HEK293 (cell line): ENCODE results near the gene CERKL.

Source experiments
- GFI1B ChIP-seq: fragments of 450-650 bp; formaldehyde crosslinking; IDR thresholded peaks from 2 replicates; pipeline ENCODE4 v1.5.1; 2016; ENCODE audit warnings: missing biosample characterization, missing genetic modification characterization
- GLIS1 ChIP-seq: fragments of 450-650 bp; formaldehyde crosslinking; IDR thresholded peaks from 2 replicates; pipeline ENCODE4 v1.5.1; 2016; ENCODE audit warnings: missing biosample characterization, missing genetic modification characterization
- HIC1 ChIP-seq: fragments of 450-650 bp; formaldehyde crosslinking; IDR thresholded peaks from 2 replicates; pipeline ENCODE4 v1.5.1; 2016; ENCODE audit warnings: missing biosample characterization, missing genetic modification characterization
- HOXD13 ChIP-seq: sonication (generic); formaldehyde crosslinking; IDR thresholded peaks from 2 replicates; pipeline ENCODE4 v1.8.0; 2022; ENCODE audit warnings: missing genetic modification reagents, borderline replicate concordance
- PBX3 ChIP-seq: sonication (generic); formaldehyde crosslinking; IDR thresholded peaks from 2 replicates; pipeline ENCODE4 v1.8.1; 2022; ENCODE audit warnings: mild to moderate bottlenecking, moderate library complexity, missing genetic modification reagents
- PRDM4 ChIP-seq: fragments of 450-650 bp; formaldehyde crosslinking; IDR thresholded peaks from 2 replicates; pipeline ENCODE4 v1.5.1; 2017; ENCODE audit warnings: missing biosample characterization, missing genetic modification characterization
- ZBTB8A ChIP-seq: fragments of 450-650 bp; formaldehyde crosslinking; IDR thresholded peaks from 2 replicates; pipeline ENCODE4 v1.5.1; 2016; ENCODE audit warnings: missing biosample characterization, missing genetic modification characterization
- ZEB2 ChIP-seq: fragments of 450-650 bp; formaldehyde crosslinking; IDR thresholded peaks from 2 replicates; pipeline ENCODE4 v1.5.1; 2016; ENCODE audit warnings: missing biosample characterization, missing genetic modification characterization
- ZIC2 ChIP-seq: fragments of 450-650 bp; formaldehyde crosslinking; IDR thresholded peaks from 2 replicates; pipeline ENCODE4 v1.5.1; 2016; ENCODE audit warnings: missing biosample characterization, missing genetic modification characterization
- ZNF248 ChIP-seq: fragments of 450-650 bp; formaldehyde crosslinking; IDR thresholded peaks from 2 replicates; pipeline ENCODE4 v1.5.1; 2017; ENCODE audit warnings: missing biosample characterization, missing genetic modification characterization
- ZNF335 ChIP-seq: fragments of 450-650 bp; formaldehyde crosslinking; conservative IDR thresholded peaks from 2 replicates; pipeline ENCODE4 v1.5.1; 2016; ENCODE audit warnings: missing biosample characterization, missing genetic modification characterization
- ZNF341 ChIP-seq: fragments of 450-650 bp; formaldehyde crosslinking; IDR thresholded peaks from 2 replicates; pipeline ENCODE4; 2016; ENCODE audit warnings: low read depth, missing biosample characterization, missing genetic modification characterization
- ZNF350 ChIP-seq: fragments of 450-650 bp; formaldehyde crosslinking; IDR thresholded peaks from 2 replicates; pipeline ENCODE4 v1.5.0; 2017; ENCODE audit warnings: missing biosample characterization, mild to moderate bottlenecking, missing genetic modification characterization
- ZNF391 ChIP-seq: fragments of 450-650 bp; formaldehyde crosslinking; IDR thresholded peaks from 2 replicates; pipeline ENCODE4 v1.5.1; 2016; ENCODE audit warnings: low read depth, missing biosample characterization, missing genetic modification characterization, borderline replicate concordance
- ZNF433 ChIP-seq: fragments of 450-650 bp; formaldehyde crosslinking; IDR thresholded peaks from 2 replicates; pipeline ENCODE4 v1.5.1; 2016; ENCODE audit warnings: missing biosample characterization, missing genetic modification characterization, low read depth
- ZNF501 ChIP-seq: fragments of 450-650 bp; formaldehyde crosslinking; IDR thresholded peaks from 2 replicates; pipeline ENCODE4 v1.5.1; 2016; ENCODE audit warnings: missing biosample characterization, missing genetic modification characterization
- ZNF571 ChIP-seq: fragments of 450-650 bp; formaldehyde crosslinking; IDR thresholded peaks from 2 replicates; pipeline ENCODE4 v1.5.0; 2017; ENCODE audit warnings: missing biosample characterization, missing genetic modification characterization
- ZNF660 ChIP-seq: fragments of 450-650 bp; IDR thresholded peaks from 2 replicates; pipeline ENCODE4 v1.5.1; 2018; ENCODE audit warnings: missing biosample characterization, mild to moderate bottlenecking, missing genetic modification characterization
- ZNF843 ChIP-seq: fragments of 450-650 bp; formaldehyde crosslinking; IDR thresholded peaks from 2 replicates; pipeline ENCODE4 v1.5.1; 2016; ENCODE audit warnings: missing biosample characterization, missing genetic modification characterization
- TF ChIP-seq, protein P1 (sequence below): IDR thresholded peaks from 2 replicates; pipeline ENCODE4 v1.6.1; 2011; ENCODE audit warnings: mild to moderate bottlenecking, low read depth, low read length, borderline replicate concordance
- TF ChIP-seq, protein P2 (sequence below): fragments of 450-650 bp; formaldehyde crosslinking; IDR thresholded peaks from 2 replicates; pipeline ENCODE4 v1.5.1; 2016; ENCODE audit warnings: missing biosample characterization, missing genetic modification characterization
- TF ChIP-seq, protein P3 (sequence below): fragments of 450-650 bp; formaldehyde crosslinking; IDR thresholded peaks from 2 replicates; pipeline ENCODE4 v1.5.1; 2017; ENCODE audit warnings: missing biosample characterization, missing genetic modification characterization

The CERKL gene

GRCh38 chr2:181683518-181684453, 26.9 kb upstream of the CERKL start (continued):
- TF ChIP-seq ZIC2 (tag by site-specific recombination) (peak; percentile 82), ZNF843 (tag by site-specific recombination) (peak; percentile 54), ZNF341 (no peak), ZNF433 (tag by site-specific recombination) (no peak), GFI1B (tag by site-specific recombination) (peak; percentile 54; the same call in 1 of the 2 replicates), ZBTB8A (tag by site-specific recombination) (peak; percentile 57), HOXD13 (CRISPR knock-in tag) (no peak), GLIS1 (tag by site-specific recombination) (peak; percentile 50), PBX3 (CRISPR knock-in tag) (peak; percentile 39; the same call in 1 of the 2 replicates), ZEB2 (peak; percentile 58; the same call in 1 of the 2 replicates), HIC1 (tag by site-specific recombination) (peak; percentile 50; the same call in 1 of the 2 replicates), ZNF335 (tag by site-specific recombination) (no peak), ZNF350 (tag by site-specific recombination) (no peak), ZNF391 (tag by site-specific recombination) (no peak), ZNF501 (no peak), PRDM4 (tag by site-specific recombination) (peak; percentile 51), ZNF248 (tag by site-specific recombination) (no peak), ZNF571 (tag by site-specific recombination) (no peak), ZNF660 (0 out of 2 replicates have a peak, but pooled peaks have one; percentile 34)
- TF ChIP-seq, protein P1, sequence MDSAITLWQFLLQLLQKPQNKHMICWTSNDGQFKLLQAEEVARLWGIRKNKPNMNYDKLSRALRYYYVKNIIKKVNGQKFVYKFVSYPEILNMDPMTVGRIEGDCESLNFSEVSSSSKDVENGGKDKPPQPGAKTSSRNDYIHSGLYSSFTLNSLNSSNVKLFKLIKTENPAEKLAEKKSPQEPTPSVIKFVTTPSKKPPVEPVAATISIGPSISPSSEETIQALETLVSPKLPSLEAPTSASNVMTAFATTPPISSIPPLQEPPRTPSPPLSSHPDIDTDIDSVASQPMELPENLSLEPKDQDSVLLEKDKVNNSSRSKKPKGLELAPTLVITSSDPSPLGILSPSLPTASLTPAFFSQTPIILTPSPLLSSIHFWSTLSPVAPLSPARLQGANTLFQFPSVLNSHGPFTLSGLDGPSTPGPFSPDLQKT, result no peak
- TF ChIP-seq, protein P2, sequence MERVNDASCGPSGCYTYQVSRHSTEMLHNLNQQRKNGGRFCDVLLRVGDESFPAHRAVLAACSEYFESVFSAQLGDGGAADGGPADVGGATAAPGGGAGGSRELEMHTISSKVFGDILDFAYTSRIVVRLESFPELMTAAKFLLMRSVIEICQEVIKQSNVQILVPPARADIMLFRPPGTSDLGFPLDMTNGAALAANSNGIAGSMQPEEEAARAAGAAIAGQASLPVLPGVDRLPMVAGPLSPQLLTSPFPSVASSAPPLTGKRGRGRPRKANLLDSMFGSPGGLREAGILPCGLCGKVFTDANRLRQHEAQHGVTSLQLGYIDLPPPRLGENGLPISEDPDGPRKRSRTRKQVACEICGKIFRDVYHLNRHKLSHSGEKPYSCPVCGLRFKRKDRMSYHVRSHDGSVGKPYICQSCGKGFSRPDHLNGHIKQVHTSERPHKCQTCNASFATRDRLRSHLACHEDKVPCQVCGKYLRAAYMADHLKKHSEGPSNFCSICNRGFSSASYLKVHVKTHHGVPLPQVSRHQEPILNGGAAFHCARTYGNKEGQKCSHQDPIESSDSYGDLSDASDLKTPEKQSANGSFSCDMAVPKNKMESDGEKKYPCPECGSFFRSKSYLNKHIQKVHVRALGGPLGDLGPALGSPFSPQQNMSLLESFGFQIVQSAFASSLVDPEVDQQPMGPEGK (tag by site-specific recombination), result peak; percentile 58; the same call in 1 of the 2 replicates
- TF ChIP-seq, protein P3, sequence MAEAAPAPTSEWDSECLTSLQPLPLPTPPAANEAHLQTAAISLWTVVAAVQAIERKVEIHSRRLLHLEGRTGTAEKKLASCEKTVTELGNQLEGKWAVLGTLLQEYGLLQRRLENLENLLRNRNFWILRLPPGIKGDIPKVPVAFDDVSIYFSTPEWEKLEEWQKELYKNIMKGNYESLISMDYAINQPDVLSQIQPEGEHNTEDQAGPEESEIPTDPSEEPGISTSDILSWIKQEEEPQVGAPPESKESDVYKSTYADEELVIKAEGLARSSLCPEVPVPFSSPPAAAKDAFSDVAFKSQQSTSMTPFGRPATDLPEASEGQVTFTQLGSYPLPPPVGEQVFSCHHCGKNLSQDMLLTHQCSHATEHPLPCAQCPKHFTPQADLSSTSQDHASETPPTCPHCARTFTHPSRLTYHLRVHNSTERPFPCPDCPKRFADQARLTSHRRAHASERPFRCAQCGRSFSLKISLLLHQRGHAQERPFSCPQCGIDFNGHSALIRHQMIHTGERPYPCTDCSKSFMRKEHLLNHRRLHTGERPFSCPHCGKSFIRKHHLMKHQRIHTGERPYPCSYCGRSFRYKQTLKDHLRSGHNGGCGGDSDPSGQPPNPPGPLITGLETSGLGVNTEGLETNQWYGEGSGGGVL, result peak; percentile 87
